Bronchus fibroblast of lung (primary cell): ENCODE data around the gene INPP4A. TPM values are rescaled to one million over a fixed set of nuclear protein-coding genes. Genes with fewer than 3 reads are reported as not detected.

Experiments
- total RNA-seq: library from RNA; depleted of rRNA; stranded (reverse); fragments of >200 nt; gene quantifications from 2 replicates; pipeline ENCODE4 v1.2.3, GENCODE V29; 2015

Gene INPP4A
- total RNA-seq: 10.6 and 14.1 TPM in 2 replicates

DNA sequence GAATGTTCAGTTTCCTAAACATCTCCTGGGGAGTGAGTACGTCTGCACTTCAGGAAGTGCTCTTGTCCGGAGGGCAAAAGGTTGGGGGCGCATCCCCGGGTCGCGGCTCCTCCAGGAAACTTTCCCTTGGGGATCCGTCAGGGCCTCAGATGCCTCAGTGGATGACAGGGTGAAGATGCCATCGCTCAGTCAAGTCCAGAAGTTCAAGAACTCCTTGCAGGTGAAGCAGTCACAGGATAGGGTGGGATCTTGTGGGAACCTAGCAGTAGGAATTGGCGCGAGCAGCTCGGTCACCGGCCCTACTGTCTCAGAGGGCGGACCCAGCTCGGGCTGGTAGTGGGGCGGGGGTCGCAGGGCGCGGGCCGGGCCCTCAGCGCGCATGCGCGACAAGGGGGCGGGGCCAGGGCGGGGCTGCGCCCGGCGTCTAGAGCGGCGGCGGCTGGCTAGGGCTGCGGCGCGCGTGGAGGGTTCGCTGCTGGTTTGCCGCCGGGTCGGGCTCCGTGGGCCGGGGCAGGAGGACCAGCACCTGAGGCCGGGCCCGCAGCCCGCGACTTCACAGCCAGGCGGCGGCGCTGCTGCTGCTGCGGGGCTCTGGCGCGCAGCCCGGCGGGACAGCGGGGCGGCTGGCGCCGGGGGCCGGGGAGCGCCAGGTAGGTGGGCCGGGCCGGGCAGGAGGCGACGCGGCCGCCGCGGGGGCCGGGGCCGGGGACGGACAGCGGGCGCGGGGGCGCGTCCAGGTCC lies at the start of gene INPP4A:
Gene INPP4A, plus strand, starts transcription at position 423 of the 741 bp plus-strand sequence. CDS start 75,191 bp downstream, outside the sequence.

DNA sequence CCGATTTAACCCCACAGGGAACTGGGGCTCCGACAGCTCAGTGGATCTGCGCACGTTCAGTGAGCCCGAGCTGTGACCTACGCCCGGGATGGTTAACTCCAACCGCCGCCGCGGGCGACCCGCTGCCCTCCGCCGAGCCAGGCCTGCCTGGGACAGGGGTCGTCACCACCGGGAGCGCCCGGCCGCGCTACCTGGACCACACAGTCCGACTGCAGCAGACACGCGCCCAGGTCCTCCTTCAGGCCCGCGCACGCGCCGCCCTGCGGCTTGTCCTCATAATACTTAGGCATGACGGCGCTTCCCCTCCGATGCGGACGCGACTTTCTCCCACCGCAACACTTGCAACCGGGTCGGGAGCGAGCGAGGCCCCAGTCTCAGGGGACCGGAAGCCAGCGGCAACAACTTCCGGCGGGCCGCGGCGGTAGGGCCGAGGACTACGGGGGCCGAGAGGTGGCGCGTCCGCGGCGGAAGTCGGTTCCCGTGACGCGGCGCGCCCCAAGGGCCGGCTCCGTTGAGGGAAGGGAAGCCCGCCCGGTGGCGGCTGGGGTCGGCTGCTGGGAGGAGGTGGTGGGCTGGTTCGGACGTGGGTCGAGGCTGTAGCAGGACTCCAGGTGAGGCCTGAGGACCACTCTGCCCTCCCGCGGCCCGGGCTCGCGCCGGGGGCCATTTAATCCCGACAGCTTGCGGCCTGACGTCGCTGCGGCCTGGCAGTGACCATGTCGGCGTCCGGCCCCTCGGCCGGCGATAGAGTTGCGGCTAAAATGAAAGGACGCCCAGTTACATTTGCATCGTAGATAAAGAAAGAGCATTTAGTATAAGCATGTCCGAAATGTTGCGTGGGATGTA lies 163.7 kb downstream of the INPP4A start, which contains the start of the genes COA5 and UNC50:
Gene COA5, minus strand, starts transcription at position 397 of the 846 bp plus-strand sequence. Its CDS starts 107 bp downstream, at position 290.
Gene UNC50, plus strand, starts transcription at position 474 of the 846 bp plus-strand sequence. CDS start 1,171 bp downstream, outside the sequence.

Other genes starting within 250 kb of the INPP4A start
- not detected in 2 replicates for gene CNGA3, start 98.4 kb upstream of the INPP4A start, total RNA-seq
- 25.6 and 28.7 TPM in 2 replicates for gene COA5, start 163.7 kb downstream of the INPP4A start, total RNA-seq
- 30.3 and 31.1 TPM in 2 replicates for gene UNC50, start 163.7 kb downstream of the INPP4A start, total RNA-seq